Endothelial cell of umbilical vein (primary cell): Measurements from ENCODE around the gene CGNL1. TPM values are rescaled to one million over a fixed set of nuclear protein-coding genes. Genes with fewer than 3 reads are reported as not detected.

Experiments
- BruUV-seq: library from RNA; stranded (reverse); fragments of 400-500 nt; replicated peaks from 2 replicates; lab custom pipeline; 2021; lab: Mats Ljungman, UMichigan
- CTCF ChIA-PET: fragments of 300-600, 350-600 bp; sonication (Branson Sonifier 250); formaldehyde crosslinking; loops from one replicate; lab custom pipeline; 2021; ENCODE audit warnings: antibody characterized with exemption, inconsistent platforms; lab: Charles Lee
- POLR2A ChIA-PET: fragments of 300-600, 350-600 bp; sonication (Branson Sonifier 250); formaldehyde crosslinking; loops from one replicate; lab custom pipeline; 2021; ENCODE audit warnings: antibody characterized with exemption, inconsistent platforms; lab: Charles Lee
- DNase-seq: peaks from one replicate; pipeline ENCODE4 v3.0.0-alpha.2; 2011; ENCODE audit warnings: low read depth, low spot score
- FAIRE-seq: peaks from 2 replicates; lab custom pipeline; 2011; peaks lifted over from hg19 to GRCh38; lab: Jason Lieb, UNC
- H2AFZ ChIP-seq: 2 replicates; pipeline ENCODE4 v1.6.0; 2012; ENCODE audit warnings: low read depth, low read length, control low read depth, inconsistent platforms
- H3K27ac ChIP-seq: 2 replicates; pipeline ENCODE4 v1.5.1; 2011; ENCODE audit warnings: low read depth, mild to moderate bottlenecking, control low read depth, low read length, moderate library complexity; ENCODE audit not compliant: insufficient read depth
- H3K27me3 ChIP-seq, 2 experiments: 2 replicates each; pipeline versions ENCODE4 v1.6.0 to v1.6.1; 2011; ENCODE audit warnings: low read length in 2 of 2, mixed read lengths in 1 of 2; ENCODE audit not compliant: control insufficient read depth in 2 of 2, insufficient read depth in 2 of 2
- H3K36me3 ChIP-seq, 2 experiments: 2 replicates in 1 of 2; 3 replicates in 1 of 2; pipeline ENCODE4 v1.5.1; 2011; ENCODE audit warnings: low read length in 2 of 2, mild to moderate bottlenecking in 1 of 2, moderate library complexity in 1 of 2; ENCODE audit not compliant: control insufficient read depth in 2 of 2, insufficient read depth in 2 of 2; ENCODE audit errors: extremely low read depth in 1 of 2
- H3K4me1 ChIP-seq: 3 replicates; pipeline ENCODE4 v1.5.1; 2011; ENCODE audit warnings: mild to moderate bottlenecking, low read length; ENCODE audit not compliant: control insufficient read depth, insufficient read depth; ENCODE audit errors: extremely low read depth
- H3K4me2 ChIP-seq: 2 replicates; pipeline ENCODE4 v1.6.1; 2011; ENCODE audit warnings: low read length, control low read depth, mixed read lengths; ENCODE audit not compliant: insufficient read depth
- H3K4me3 ChIP-seq, 3 experiments: fragments of 200-600 bp in 1 of 3; sonication (generic), shearing (Covaris generic) in 1 of 3; replicated peaks in 1 of 3; 2 replicates each; pipeline ENCODE4 v1.5.1; 2011 to 2016; ENCODE audit warnings: control low read depth in 3 of 3, low read length in 3 of 3, mild to moderate bottlenecking in 2 of 3, inconsistent platforms in 1 of 3, low read depth in 1 of 3, moderate library complexity in 1 of 3; ENCODE audit not compliant: insufficient read depth in 1 of 3
- H3K79me2 ChIP-seq: 2 replicates; pipeline ENCODE4 v1.6.0; 2012; ENCODE audit warnings: low read length, inconsistent platforms; ENCODE audit not compliant: control insufficient read depth, insufficient read depth
- H3K9ac ChIP-seq: replicated peaks from 2 replicates; pipeline ENCODE3; 2011; ENCODE audit warnings: low read length, control low read depth; ENCODE audit not compliant: insufficient read depth; ENCODE audit errors: extremely low read depth
- H3K9me1 ChIP-seq: replicated peaks from 3 replicates; pipeline ENCODE4 v1.6.0; 2011; ENCODE audit warnings: mild to moderate bottlenecking, low read length; ENCODE audit not compliant: control insufficient read depth, insufficient read depth; ENCODE audit errors: extremely low read depth
- H3K9me3 ChIP-seq: replicated peaks from 2 replicates; pipeline ENCODE4 v1.5.1; 2012; ENCODE audit warnings: low read length, inconsistent platforms; ENCODE audit not compliant: control insufficient read depth, insufficient read depth
- H4K20me1 ChIP-seq: replicated peaks from 2 replicates; pipeline ENCODE3; 2011; ENCODE audit warnings: mild to moderate bottlenecking, low read length; ENCODE audit not compliant: control insufficient read depth, insufficient read depth; ENCODE audit errors: extremely low read depth
- CTCF ChIP-seq, 2 donors: IDR thresholded peaks; 1 replicate in 1 of 2; 2 replicates in 1 of 2; pipeline ENCODE4 v1.5.1; 2011; ENCODE audit warnings: low read length in 2 of 2, mild to moderate bottlenecking in 2 of 2, moderate library complexity in 2 of 2, control low read depth in 1 of 2, inconsistent platforms in 1 of 2, low read depth in 1 of 2; ENCODE audit not compliant: insufficient read depth in 1 of 2; ENCODE audit errors: extremely low read depth in 1 of 2
- EZH2 ChIP-seq: IDR thresholded peaks from 2 replicates; pipeline ENCODE4 v1.6.1; 2012; ENCODE audit warnings: borderline replicate concordance, low read depth, mild to moderate bottlenecking, moderate library complexity, low read length, inconsistent platforms; ENCODE audit not compliant: severe bottlenecking
- FOS ChIP-seq: IDR thresholded peaks from 2 replicates; pipeline ENCODE4 v1.6.1; 2011; ENCODE audit warnings: mild to moderate bottlenecking, low read length, moderate library complexity, borderline replicate concordance; ENCODE audit not compliant: insufficient read depth
- GATA2 ChIP-seq: IDR thresholded peaks from 2 replicates; pipeline ENCODE4 v1.7.0; 2011; ENCODE audit warnings: low read depth, mild to moderate bottlenecking, moderate library complexity, mixed read lengths, low read length; ENCODE audit not compliant: insufficient read length, insufficient read depth
- JUN ChIP-seq: IDR thresholded peaks from 2 replicates; pipeline ENCODE4 v1.6.1; 2011; ENCODE audit warnings: borderline replicate concordance, low read depth; ENCODE audit not compliant: insufficient read length, insufficient read depth
- MYC ChIP-seq: IDR thresholded peaks from one replicate; pipeline ENCODE4 v1.6.1; 2011; ENCODE audit warnings: mild to moderate bottlenecking, low read depth, low read length
- POLR2A ChIP-seq: IDR thresholded peaks from 2 replicates; pipeline ENCODE4 v1.6.1; 2012; ENCODE audit warnings: low read depth, mild to moderate bottlenecking, control low read depth, low read length
- POLR2AphosphoS5 ChIP-seq: IDR thresholded peaks from 2 replicates; pipeline ENCODE4 v1.6.1; 2012; ENCODE audit warnings: low read depth, mild to moderate bottlenecking, control low read depth, low read length, moderate library complexity; ENCODE audit not compliant: insufficient read depth
- dilution Hi-C: fragments of 300-500 bp; cut with MboI; formaldehyde crosslinking; loops from one replicate; pipeline ENCODE4 v1.15.0; 2019; ENCODE audit warnings: low sequenced_read_pairs; ENCODE audit not compliant: extremely low pct_ligation_motif_present
- intact Hi-C: fragments of 100-400 bp; cut with micrococcal nuclease; formaldehyde crosslinking; loops from one replicate; pipeline ENCODE4 v1.10.0; 2022
- polyA plus RNA-seq, 4 experiments: library from polyadenylated mRNA; depleted of rRNA in 3 of 4; stranded (reverse) in 3 of 4; unstranded in 1 of 4; fragments of >200 nt; gene quantifications; 2 replicates each; pipeline versions ENCODE4 v1.2.1 to v1.2.3, GENCODE V29; 2011 to 2012; ENCODE audit warnings: missing spikeins in 1 of 4
- total RNA-seq: library from RNA; stranded (reverse); gene quantifications from 2 replicates; pipeline ENCODE4 v1.2.3, GENCODE V29; 2021
- TF ChIP-seq, protein P1 (sequence below): IDR thresholded peaks from 2 replicates; pipeline ENCODE4 v1.6.1; 2011; ENCODE audit not compliant: insufficient read depth, insufficient read length

The CGNL1 gene
- total and polyA plus RNA-seq, 2 donors (not counting 3 experiments of a cell fraction or from before 2014, with no cell fraction given), result 6.9 to 27.1 TPM

DNA sequence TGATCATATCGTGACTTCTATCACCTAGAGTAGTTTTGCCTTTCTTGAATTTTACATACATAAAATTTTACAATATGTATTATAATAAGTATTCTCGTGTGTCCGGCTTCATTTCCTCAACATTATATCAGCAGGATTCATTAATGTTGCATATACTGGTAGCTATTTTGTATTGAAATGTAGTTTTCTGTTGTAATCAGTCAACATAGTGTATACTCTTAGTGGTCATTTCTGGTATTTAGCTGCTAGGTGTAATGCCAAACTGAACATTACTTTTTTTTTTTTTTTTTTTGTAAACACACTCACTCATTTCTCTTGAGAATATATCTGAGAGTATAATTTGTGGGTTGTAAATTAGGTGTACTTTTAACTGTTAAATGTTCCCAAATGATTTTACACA lies 70.1 kb downstream of the CGNL1 start:
- H3K9me3 ChIP-seq, result no peaks in the 10 kb centered on the region
- no peak overlapping the region for H3K4me3 ChIP-seq
- peaks cover 14% of the 10 kb centered on the region for H3K4me1 ChIP-seq
- no peaks in the 10 kb centered on the region for H3K27me3 ChIP-seq
- H3K27ac ChIP-seq, result no peak overlapping the region
- H3K79me2 ChIP-seq, result no peaks in the 10 kb centered on the region
- no peak overlapping the region for H2AFZ ChIP-seq
- TF ChIP-seq EZH2, result no peak
- TF ChIP-seq, protein P1, sequence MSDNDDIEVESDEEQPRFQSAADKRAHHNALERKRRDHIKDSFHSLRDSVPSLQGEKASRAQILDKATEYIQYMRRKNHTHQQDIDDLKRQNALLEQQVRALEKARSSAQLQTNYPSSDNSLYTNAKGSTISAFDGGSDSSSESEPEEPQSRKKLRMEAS, result no peak
- no peak for TF ChIP-seq POLR2A
- no peak for TF ChIP-seq POLR2AphosphoS5
- TF ChIP-seq MYC, result no peak
- no peak for TF ChIP-seq JUN
- TF ChIP-seq GATA2, result no peak
- TF ChIP-seq CTCF (IDR thresholded peaks at IDR 0.05; ENCODE audit: extremely low read depth in 1 of 2, insufficient read depth in 1 of 2, low read depth in 1 of 2, low read length in 2 of 2), result no peak
- TF ChIP-seq FOS, result no peak
- H3K9me1 ChIP-seq, result no peaks in the 10 kb centered on the region
- no TSS peak for BruUV-seq
- H3K4me2 ChIP-seq, result no peak overlapping the region
- no peak overlapping the region for H3K9ac ChIP-seq
- H3K36me3 ChIP-seq, result peaks cover 0 to 7% of the 10 kb centered on the region in 2 experiments
- dilution Hi-C loops, result no loop called here
- FAIRE-seq, result no peak
- no peaks in the 10 kb centered on the region for H4K20me1 ChIP-seq
- DNase-seq, result no peak
- CTCF ChIA-PET, result interaction anchor here (0.7 to 1.3 kb wide), 4 partner anchors 8 to 78 kb away, joined by 3 to 5 read pairs (median 4); no protein-coding TSS in a partner anchor
- intact Hi-C loops, result loop anchor here (5.0 kb wide), 1 partner anchor 41 kb away; no protein-coding TSS in a partner anchor
- POLR2A ChIA-PET, result no interaction called here
